Activated CD4-positive, alpha-beta T cell treated with anti-CD3 and anti-CD28 coated beads for 36 hours (primary cell): ENCODE results near the gene MAB21L3. TPM values are rescaled to one million over a fixed set of nuclear protein-coding genes. Genes with fewer than 3 reads are reported as not detected.
A peak's percentile ranks its signal among the peaks of the same experiment; 100 is the strongest.

Experiments used
- ATAC-seq: fragments of 200-7000 bp; cut with Tn5 transposase; one replicate; pipeline ENCODE4 v1.10.0; 2021; ENCODE audit warnings: mild to moderate bottlenecking, moderate library complexity
- CTCF ChIA-PET: fragments of 350-600 bp; sonication (Branson Sonifier 250); formaldehyde crosslinking; loops from one replicate; lab custom pipeline; 2021; ENCODE audit warnings: antibody characterized with exemption; lab: Charles Lee
- POLR2A ChIA-PET: fragments of 350-600 bp; sonication (Branson Sonifier 250); formaldehyde crosslinking; loops from one replicate; lab custom pipeline; 2021; ENCODE audit warnings: antibody characterized with exemption, inconsistent platforms; lab: Charles Lee
- DNase-seq: peaks from one replicate; pipeline ENCODE4 v3.0.0-alpha.2; 2020
- H3K27ac Mint-ChIP-seq: one replicate; pipeline ENCODE4 v1.8.0; 2021; ENCODE audit warnings: mixed read lengths
- H3K27me3 Mint-ChIP-seq: one replicate; pipeline ENCODE4 v1.8.0; 2021; ENCODE audit warnings: mixed read lengths
- H3K36me3 Mint-ChIP-seq: one replicate; pipeline ENCODE4 v1.8.0; 2021; ENCODE audit warnings: low read depth, mixed read lengths
- H3K4me1 Mint-ChIP-seq: one replicate; pipeline ENCODE4 v1.8.0; 2021; ENCODE audit warnings: mixed read lengths
- H3K4me3 Mint-ChIP-seq: one replicate; pipeline ENCODE4 v1.8.0; 2021; ENCODE audit warnings: mild to moderate bottlenecking, moderate library complexity, mixed read lengths
- H3K9me3 Mint-ChIP-seq: one replicate; pipeline ENCODE4 v1.8.0; 2021; ENCODE audit warnings: low read depth, mixed read lengths
- intact Hi-C, 2 experiments: fragments of 100-400 bp; cut with DNase I in 1 of 2; cut with micrococcal nuclease in 1 of 2; formaldehyde crosslinking; loops; one replicate each; pipeline versions ENCODE4 v1.14.2 to v1.15.1; 2022 to 2024; cut with DNase I, micrococcal nuclease
- total RNA-seq, 2 experiments: library from RNA; stranded (reverse); gene quantifications; one replicate each; pipeline ENCODE4 v1.2.3, GENCODE V29; 2021

MAB21L3 gene
- total RNA-seq, 2 experiments from 2014 or later: not detected

DNA sequence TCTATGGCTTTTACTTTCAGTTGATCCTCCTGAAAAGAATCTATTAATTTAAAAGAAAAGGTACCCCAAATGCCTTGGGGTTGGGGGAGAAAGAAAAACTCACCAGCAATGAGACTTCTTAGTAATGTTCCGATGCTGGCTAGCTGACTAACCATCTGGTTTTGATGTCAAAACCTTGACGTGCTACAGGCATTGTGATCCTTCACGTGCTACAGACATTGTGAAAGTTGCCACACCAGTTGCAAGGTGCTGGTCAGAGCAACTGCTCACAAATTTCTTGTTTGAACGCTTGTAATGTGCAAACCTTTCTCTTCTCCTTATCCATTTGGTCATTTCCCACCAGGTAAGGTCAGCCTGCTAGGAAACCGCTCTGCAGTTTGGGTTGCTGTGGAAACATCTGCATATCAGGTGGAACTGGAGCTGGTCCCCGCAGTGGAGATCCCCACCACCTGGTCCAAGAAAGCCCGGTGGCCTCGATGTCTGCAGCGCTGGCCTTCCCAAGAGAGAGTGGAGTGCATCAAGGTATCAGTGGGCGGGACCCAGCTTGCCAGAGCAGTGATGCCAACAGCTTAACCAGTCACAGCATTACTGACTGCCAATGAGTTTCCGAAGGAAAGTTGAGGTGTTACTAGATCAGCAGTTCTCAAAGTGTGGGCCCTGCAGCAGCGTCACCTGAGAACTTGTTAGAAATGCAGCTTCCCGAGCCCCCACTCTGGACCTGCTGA lies 16.1 kb downstream of the MAB21L3 start:
- Mint-ChIP-seq H3K9me3 (no peaks in the 10 kb centered on the region), H3K4me3 (no peak overlapping the region), H3K4me1 (peaks cover 39% of the 10 kb centered on the region), H3K27ac (no peak overlapping the region), H3K27me3 (peaks cover 16% of the 10 kb centered on the region), H3K36me3 (no peaks in the 10 kb centered on the region)
- DNase-seq (peak; percentile 37), ATAC-seq (peak; percentile 23)
- POLR2A ChIA-PET: interaction anchor here (0.6 kb wide), 1 partner anchor 1645 kb away, joined by 3 read pairs; no protein-coding TSS in a partner anchor
- intact Hi-C loops: loop anchor here in 1 of 2 experiments (10.0 kb wide), 1 partner anchor 482 kb away; the partner anchor contains the start of gene VANGL1
- CTCF ChIA-PET: interaction anchor here (3.0 kb wide), 1 partner anchor 12 kb away, joined by 17 read pairs; no protein-coding TSS in a partner anchor

GRCh38 chr1:116127848-116128540 lies 16.8 kb downstream of the MAB21L3 start:
- Mint-ChIP-seq H3K4me3 (no peak overlapping the region), H3K27me3 (peaks cover 14% of the 10 kb centered on the region), H3K9me3 (no peaks in the 10 kb centered on the region), H3K36me3 (no peaks in the 10 kb centered on the region), H3K27ac (no peak overlapping the region), H3K4me1 (peaks cover 39% of the 10 kb centered on the region)
- DNase-seq: no peak
- peak; percentile 6 for ATAC-seq
- intact Hi-C loops: loop anchor here (1.0 to 10.0 kb wide), 2 partner anchors 11 to 483 kb away; partner anchors contain the start of gene VANGL1 (in 1 of the 2)
- ChIA-PET CTCF (interaction anchor here (3.0 kb wide), 1 partner anchor 11 kb away, joined by 17 read pairs; no protein-coding TSS in a partner anchor), POLR2A (no interaction called here)

DNA sequence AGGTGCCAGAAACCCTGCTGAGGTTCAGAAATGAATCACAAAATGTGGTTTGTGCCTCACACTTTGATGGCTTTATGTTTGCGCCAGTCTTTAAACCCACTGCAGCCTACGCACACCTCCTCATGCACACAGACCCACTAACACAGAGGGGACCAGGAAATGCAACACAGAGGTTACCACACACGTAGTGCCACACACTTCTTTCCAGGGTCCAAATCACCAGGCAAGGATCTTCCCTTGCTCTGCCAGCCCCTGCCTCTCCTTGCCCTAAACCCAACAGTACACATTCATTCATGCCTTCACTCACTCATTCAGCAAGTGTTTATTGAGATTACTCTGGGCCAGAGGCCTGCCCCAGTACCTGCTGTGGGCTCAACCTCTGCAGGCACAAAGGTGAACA lies 17.5 kb downstream of the MAB21L3 start:
- H3K4me1 Mint-ChIP-seq: peaks cover 39% of the 10 kb centered on the region
- H3K4me3 Mint-ChIP-seq: no peak overlapping the region
- POLR2A ChIA-PET: no interaction called here
- peak; percentile 88 for ATAC-seq
- intact Hi-C loops: loop anchor here (1.0 to 10.0 kb wide), 2 partner anchors 11 to 484 kb away; partner anchors contain the start of gene VANGL1 (in 1 of the 2)
- peaks cover 8% of the 10 kb centered on the region for H3K27me3 Mint-ChIP-seq
- peak; percentile 79 for DNase-seq
- no peaks in the 10 kb centered on the region for H3K9me3 Mint-ChIP-seq
- peak overlapping the region; percentile 63 for H3K27ac Mint-ChIP-seq
- CTCF ChIA-PET: interaction anchor here (1.0 kb wide), 1 partner anchor 370 kb away, joined by 5 read pairs; no protein-coding TSS in a partner anchor
- H3K36me3 Mint-ChIP-seq: no peaks in the 10 kb centered on the region

- intact Hi-C loops: loop anchor here in 1 of 2 experiments (10.0 kb wide), 1 partner anchor 485 kb away; the partner anchor contains the start of gene VANGL1
- H3K4me3 Mint-ChIP-seq: no peak overlapping the region
- no peak for DNase-seq
- POLR2A ChIA-PET: no interaction called here
- H3K9me3 Mint-ChIP-seq: no peaks in the 10 kb centered on the region
- no peaks in the 10 kb centered on the region for H3K36me3 Mint-ChIP-seq
- CTCF ChIA-PET: interaction anchor here (0.6 to 1.4 kb wide), 3 partner anchors 9 to 369 kb away, joined by 3 to 7 read pairs (median 5); no protein-coding TSS in a partner anchor
- H3K27ac Mint-ChIP-seq: no peak overlapping the region
- ATAC-seq: no peak
- H3K27me3 Mint-ChIP-seq: peaks cover 7% of the 10 kb centered on the region
- peaks cover 39% of the 10 kb centered on the region for H3K4me1 Mint-ChIP-seq
Measured at GRCh38 chr1:116129537-116129936, 18.3 kb downstream of the MAB21L3 start.

- H3K36me3 Mint-ChIP-seq: no peaks in the 10 kb centered on the region
- H3K4me3 Mint-ChIP-seq: no peak overlapping the region
- POLR2A ChIA-PET: no interaction called here
- CTCF ChIA-PET: interaction anchor here (0.6 to 1.4 kb wide), 3 partner anchors 9 to 355 kb away, joined by 3 to 7 read pairs (median 3); no protein-coding TSS in a partner anchor
- H3K27ac Mint-ChIP-seq: no peak overlapping the region
- intact Hi-C loops: no loop called here
- H3K27me3 Mint-ChIP-seq: peaks cover 6% of the 10 kb centered on the region
- H3K4me1 Mint-ChIP-seq: peaks cover 39% of the 10 kb centered on the region
- ATAC-seq (no peak), DNase-seq (no peak)
- H3K9me3 Mint-ChIP-seq: no peaks in the 10 kb centered on the region
Measured at GRCh38 chr1:116130356-116130755, 19.2 kb downstream of the MAB21L3 start.

DNA sequence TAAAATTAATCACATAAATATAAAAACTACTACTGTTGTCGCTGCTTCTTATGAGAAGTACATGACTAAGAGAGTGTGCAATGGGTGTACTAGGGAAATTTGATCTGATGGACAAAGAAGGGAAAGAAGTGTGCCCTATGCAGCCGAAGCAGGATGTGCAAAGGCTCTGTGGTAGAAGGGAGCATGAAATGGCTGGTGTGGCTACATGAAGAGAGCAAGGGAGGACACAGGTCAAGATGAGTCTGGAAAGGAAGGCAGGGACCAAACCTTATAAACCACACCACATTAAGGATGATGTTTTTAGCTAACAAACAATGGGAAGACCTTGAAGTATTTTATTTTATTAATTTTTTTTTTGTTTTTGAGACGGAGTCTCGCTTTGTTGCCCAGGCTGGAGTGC lies 20.0 kb downstream of the MAB21L3 start:
- H3K4me3 Mint-ChIP-seq: no peak overlapping the region
- peaks cover 34% of the 10 kb centered on the region for H3K4me1 Mint-ChIP-seq
- no peak for DNase-seq
- intact Hi-C loops: no loop called here
- ChIA-PET CTCF (interaction anchor here (0.6 to 1.3 kb wide), 4 partner anchors 14 to 1683 kb away, joined by 3 to 6 read pairs (median 3); no protein-coding TSS in a partner anchor), POLR2A (interaction anchor here (0.6 kb wide), 1 partner anchor 382 kb away, joined by 3 read pairs; no protein-coding TSS in a partner anchor)
- H3K27ac Mint-ChIP-seq: no peak overlapping the region
- ATAC-seq: no peak
- H3K36me3 Mint-ChIP-seq: no peaks in the 10 kb centered on the region
- H3K27me3 Mint-ChIP-seq: peaks cover 5% of the 10 kb centered on the region
- no peaks in the 10 kb centered on the region for H3K9me3 Mint-ChIP-seq

DNA sequence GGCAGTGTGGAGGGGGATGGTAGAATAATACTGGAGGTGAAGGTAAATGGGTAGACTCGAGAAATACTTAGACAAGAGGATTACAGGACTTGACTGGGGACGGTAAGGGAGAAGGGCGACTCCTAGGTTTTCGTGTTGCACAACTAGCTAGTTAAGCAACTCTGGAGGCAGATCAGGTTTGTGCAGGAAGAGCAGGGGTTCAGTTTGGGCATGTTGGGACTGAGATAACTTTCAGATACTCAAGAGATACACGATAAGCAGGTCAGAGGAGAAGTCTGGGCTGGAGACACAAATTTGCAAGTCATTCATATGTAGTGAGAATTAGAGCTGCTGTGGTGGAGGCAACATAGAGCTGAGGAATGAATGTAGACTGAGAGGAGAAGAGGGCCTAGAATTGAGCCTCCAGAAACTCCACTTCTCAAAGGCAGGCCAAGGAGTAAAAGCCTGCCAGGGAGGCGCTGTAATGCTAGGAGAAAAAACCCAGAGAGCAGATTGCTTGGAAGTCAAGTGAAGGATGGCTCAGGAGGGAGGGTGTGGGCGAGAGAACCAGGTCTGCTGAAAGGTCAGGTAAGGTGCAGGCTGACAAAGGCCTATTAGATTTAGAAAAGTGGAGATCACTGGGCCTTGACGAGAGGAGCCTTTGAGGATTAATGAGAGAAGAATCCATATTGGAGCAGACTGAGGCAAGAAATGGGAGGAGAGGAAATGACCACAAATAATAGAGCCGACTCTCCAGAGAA lies 20.8 kb downstream of the MAB21L3 start:
- H3K27me3 Mint-ChIP-seq: peaks cover 5% of the 10 kb centered on the region
- CTCF ChIA-PET: interaction anchor here (1.3 kb wide), 1 partner anchor 353 kb away, joined by 6 read pairs; no protein-coding TSS in a partner anchor
- no peak overlapping the region for H3K4me3 Mint-ChIP-seq
- no peak overlapping the region for H3K27ac Mint-ChIP-seq
- H3K36me3 Mint-ChIP-seq: no peaks in the 10 kb centered on the region
- intact Hi-C loops: no loop called here
- DNase-seq: no peak
- H3K4me1 Mint-ChIP-seq: peaks cover 27% of the 10 kb centered on the region
- POLR2A ChIA-PET: interaction anchor here (0.6 kb wide), 1 partner anchor 381 kb away, joined by 3 read pairs; no protein-coding TSS in a partner anchor
- ATAC-seq: no peak
- no peaks in the 10 kb centered on the region for H3K9me3 Mint-ChIP-seq

- ATAC-seq (no peak), DNase-seq (no peak)
- no peaks in the 10 kb centered on the region for H3K36me3 Mint-ChIP-seq
- intact Hi-C loops: no loop called here
- peaks cover 12% of the 10 kb centered on the region for H3K4me1 Mint-ChIP-seq
- H3K27ac Mint-ChIP-seq: no peak overlapping the region
- no peaks in the 10 kb centered on the region for H3K9me3 Mint-ChIP-seq
- H3K27me3 Mint-ChIP-seq: peaks cover 5% of the 10 kb centered on the region
- CTCF ChIA-PET: interaction anchor here (0.7 to 1.3 kb wide), 2 partner anchors 224 to 352 kb away, joined by 3 to 4 read pairs; no protein-coding TSS in a partner anchor
- POLR2A ChIA-PET: no interaction called here
- H3K4me3 Mint-ChIP-seq: no peak overlapping the region
Measured at GRCh38 chr1:116133696-116134475, 22.7 kb downstream of the MAB21L3 start.

DNA sequence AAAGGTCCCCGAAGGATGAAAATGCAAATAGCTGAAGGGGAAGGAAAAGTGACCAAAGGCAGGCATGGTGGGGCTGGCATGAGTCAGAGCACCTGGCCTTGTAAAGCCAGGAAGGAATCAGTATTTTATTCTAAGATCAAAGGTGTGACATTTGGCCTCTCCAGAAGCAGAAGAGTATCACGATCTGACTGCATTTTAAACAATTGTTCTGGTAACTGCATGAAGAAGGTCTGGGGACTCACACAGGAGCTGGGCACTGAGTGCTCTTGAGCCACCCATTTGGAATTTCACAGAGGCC lies 23.2 kb downstream of the MAB21L3 start:
- intact Hi-C loops: no loop called here
- CTCF ChIA-PET: interaction anchor here (1.3 kb wide), 1 partner anchor 351 kb away, joined by 4 read pairs; no protein-coding TSS in a partner anchor
- ATAC-seq (no peak), DNase-seq (no peak)
- Mint-ChIP-seq H3K36me3 (no peaks in the 10 kb centered on the region), H3K27me3 (peaks cover 5% of the 10 kb centered on the region), H3K4me1 (peaks cover 12% of the 10 kb centered on the region), H3K4me3 (no peak overlapping the region), H3K27ac (no peak overlapping the region), H3K9me3 (no peaks in the 10 kb centered on the region)
- POLR2A ChIA-PET: no interaction called here

DNA sequence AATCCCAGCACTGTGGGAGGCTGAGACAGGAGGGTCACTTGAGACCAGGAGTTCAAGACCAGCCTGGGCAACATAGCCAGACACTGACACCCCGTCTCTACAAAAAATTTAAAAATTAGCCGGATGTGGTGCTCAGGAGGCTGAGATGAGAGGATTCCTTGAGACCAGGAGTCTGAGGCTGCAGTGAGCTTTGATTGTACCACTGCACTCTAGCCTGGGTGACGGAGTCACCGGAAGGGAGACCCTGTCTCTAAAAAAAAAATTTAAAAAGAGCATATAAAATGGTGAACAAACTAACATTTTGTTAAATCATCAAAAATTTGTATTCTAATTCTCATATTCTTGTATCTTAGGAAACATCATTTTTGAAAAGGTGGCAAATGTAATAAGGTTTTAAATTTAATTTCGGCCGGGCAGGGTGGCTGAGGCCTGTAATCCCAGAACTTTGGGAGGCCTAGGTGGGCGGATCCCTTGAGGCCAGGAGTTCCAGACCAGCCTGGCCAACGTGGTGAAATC lies 27.1 kb downstream of the MAB21L3 start:
- ATAC-seq (no peak), DNase-seq (no peak)
- Mint-ChIP-seq H3K27ac (peak overlapping the region; percentile 84), H3K9me3 (no peaks in the 10 kb centered on the region), H3K4me1 (peaks cover 12% of the 10 kb centered on the region), H3K36me3 (no peaks in the 10 kb centered on the region), H3K27me3 (peaks cover 2% of the 10 kb centered on the region), H3K4me3 (peak overlapping the region; percentile 36)
- CTCF ChIA-PET: interaction anchor here (0.7 to 6.6 kb wide), 45 partner anchors 9 to 375 kb away, joined by 3 to 178 read pairs (median 6); no protein-coding TSS in a partner anchor
- intact Hi-C loops: loop anchor here (2.0 to 5.0 kb wide), 3 partner anchors 239 to 916 kb away; partner anchors contain the start of gene CD58 (in 1 of the 2)
- POLR2A ChIA-PET: no interaction called here
